LNCAP (cell line): Measurements from ENCODE around the gene RALBP1.

ENCODE experiments used
- TF ChIP-seq, protein P1 (sequence below): fragments of 450-650 bp; IDR thresholded peaks from 2 replicates; pipeline ENCODE4 v1.5.1; 2017; ENCODE audit warnings: mild to moderate bottlenecking

RALBP1 gene

DNA sequence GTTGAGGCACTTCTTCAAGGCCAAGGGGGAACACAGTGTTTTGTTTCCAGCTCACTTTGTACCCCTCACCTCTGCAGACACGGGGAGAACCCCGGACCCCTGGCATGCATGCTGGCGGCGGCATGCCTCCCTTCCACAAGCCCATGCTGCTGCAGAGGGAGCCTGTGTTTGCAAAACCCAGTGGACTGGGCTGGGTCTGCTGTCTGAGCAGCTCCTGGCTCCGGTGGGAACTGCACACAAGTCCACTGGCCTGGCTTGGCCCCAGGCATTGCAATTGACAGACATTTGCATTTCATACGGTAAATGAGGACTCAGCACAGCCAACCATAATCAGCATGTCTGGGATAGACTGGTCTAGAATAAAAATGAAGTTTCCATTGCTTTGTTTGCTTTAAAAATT lies 62.4 kb downstream of the RALBP1 start:
- TF ChIP-seq, protein P1, sequence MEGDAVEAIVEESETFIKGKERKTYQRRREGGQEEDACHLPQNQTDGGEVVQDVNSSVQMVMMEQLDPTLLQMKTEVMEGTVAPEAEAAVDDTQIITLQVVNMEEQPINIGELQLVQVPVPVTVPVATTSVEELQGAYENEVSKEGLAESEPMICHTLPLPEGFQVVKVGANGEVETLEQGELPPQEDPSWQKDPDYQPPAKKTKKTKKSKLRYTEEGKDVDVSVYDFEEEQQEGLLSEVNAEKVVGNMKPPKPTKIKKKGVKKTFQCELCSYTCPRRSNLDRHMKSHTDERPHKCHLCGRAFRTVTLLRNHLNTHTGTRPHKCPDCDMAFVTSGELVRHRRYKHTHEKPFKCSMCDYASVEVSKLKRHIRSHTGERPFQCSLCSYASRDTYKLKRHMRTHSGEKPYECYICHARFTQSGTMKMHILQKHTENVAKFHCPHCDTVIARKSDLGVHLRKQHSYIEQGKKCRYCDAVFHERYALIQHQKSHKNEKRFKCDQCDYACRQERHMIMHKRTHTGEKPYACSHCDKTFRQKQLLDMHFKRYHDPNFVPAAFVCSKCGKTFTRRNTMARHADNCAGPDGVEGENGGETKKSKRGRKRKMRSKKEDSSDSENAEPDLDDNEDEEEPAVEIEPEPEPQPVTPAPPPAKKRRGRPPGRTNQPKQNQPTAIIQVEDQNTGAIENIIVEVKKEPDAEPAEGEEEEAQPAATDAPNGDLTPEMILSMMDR = no peak

- TF ChIP-seq, protein P1 = no peak
Measured at GRCh38 chr18:9539283-9539682, 64.0 kb downstream of the RALBP1 start.

DNA sequence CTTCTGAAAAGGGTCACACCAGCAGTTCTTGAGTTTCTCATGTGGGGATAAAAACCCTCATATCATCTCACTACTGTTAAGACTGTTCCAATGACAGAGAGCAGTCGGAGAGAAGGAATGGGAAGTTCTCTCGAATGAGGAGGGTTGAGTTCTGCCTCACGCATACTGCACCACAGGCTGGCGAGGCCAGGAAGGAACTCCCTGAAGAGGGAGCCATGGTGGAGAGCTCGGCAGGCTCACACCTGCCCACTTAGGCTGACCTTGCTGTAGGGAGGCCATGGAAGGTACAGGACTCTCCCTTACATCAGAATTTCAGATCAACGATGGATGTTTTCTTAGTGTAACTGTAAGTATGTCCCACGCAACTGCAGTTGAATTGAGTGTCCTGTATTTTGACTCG lies 64.6 kb downstream of the RALBP1 start:
- TF ChIP-seq, protein P1 = no peak

DNA sequence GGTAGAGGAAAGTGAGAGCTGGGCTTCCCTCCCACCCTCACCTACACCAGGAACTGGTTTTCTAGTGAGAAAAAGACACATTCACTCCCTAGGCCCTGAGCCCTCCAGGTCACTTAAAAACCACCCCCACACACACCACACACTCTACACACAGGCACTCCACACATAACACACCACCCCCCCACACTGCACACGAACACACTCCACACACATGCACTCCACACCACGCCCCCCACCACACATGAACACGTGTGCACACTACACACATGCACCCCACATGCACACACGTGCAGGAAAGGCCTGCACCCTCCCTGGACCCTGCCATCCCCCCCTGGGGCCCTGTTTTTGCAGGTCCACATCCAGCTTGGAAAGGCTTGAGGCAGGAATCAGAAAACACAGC lies 67.6 kb downstream of the RALBP1 start:
- TF ChIP-seq, protein P1 = no peak

GRCh38 chr18:9545029-9545428 lies 69.7 kb downstream of the RALBP1 start:
- TF ChIP-seq, protein P1 = no peak

- TF ChIP-seq, protein P1 = no peak
Measured at GRCh38 chr18:9546468-9546867, 71.2 kb downstream of the RALBP1 start.

- TF ChIP-seq, protein P1 = no peak
Measured at GRCh38 chr18:9547782-9548181, 72.5 kb downstream of the RALBP1 start.

- TF ChIP-seq, protein P1 = peak; percentile 47
Measured at GRCh38 chr18:9549405-9549804, 74.1 kb downstream of the RALBP1 start.
